Keratinocyte (primary cell): ENCODE data around the gene SCN8A.

Experiments used
- EZH2 ChIP-seq: IDR thresholded peaks from one replicate; pipeline ENCODE4 v1.6.1; 2012; ENCODE audit warnings: inconsistent platforms, mild to moderate bottlenecking, low read length, moderate library complexity
- TF ChIP-seq, protein P1 (sequence below), 3 experiments: IDR thresholded peaks in 1 of 3; conservative IDR thresholded peaks in 1 of 3; optimal IDR thresholded peaks in 1 of 3; 2 replicates in 2 of 3; 3 replicates in 1 of 3; pipeline versions ENCODE3 to v1.5.1; 2011; ENCODE audit warnings: low read length in 3 of 3, mild to moderate bottlenecking in 3 of 3, moderate library complexity in 2 of 3, control low read depth in 1 of 3, inconsistent platforms in 1 of 3; ENCODE audit not compliant: insufficient read depth in 2 of 3; ENCODE audit errors: extremely low read depth in 1 of 3

GRCh38 chr12:51818086-51818485 lies 227.1 kb downstream of the SCN8A start:
- TF ChIP-seq, protein P1, sequence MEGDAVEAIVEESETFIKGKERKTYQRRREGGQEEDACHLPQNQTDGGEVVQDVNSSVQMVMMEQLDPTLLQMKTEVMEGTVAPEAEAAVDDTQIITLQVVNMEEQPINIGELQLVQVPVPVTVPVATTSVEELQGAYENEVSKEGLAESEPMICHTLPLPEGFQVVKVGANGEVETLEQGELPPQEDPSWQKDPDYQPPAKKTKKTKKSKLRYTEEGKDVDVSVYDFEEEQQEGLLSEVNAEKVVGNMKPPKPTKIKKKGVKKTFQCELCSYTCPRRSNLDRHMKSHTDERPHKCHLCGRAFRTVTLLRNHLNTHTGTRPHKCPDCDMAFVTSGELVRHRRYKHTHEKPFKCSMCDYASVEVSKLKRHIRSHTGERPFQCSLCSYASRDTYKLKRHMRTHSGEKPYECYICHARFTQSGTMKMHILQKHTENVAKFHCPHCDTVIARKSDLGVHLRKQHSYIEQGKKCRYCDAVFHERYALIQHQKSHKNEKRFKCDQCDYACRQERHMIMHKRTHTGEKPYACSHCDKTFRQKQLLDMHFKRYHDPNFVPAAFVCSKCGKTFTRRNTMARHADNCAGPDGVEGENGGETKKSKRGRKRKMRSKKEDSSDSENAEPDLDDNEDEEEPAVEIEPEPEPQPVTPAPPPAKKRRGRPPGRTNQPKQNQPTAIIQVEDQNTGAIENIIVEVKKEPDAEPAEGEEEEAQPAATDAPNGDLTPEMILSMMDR (optimal IDR thresholded peaks at IDR 0.05 in 1 of 3, IDR thresholded peaks at IDR 0.05 in 1 of 3, conservative IDR thresholded peaks at IDR 0.05 in 1 of 3; ENCODE audit: extremely low read depth in 1 of 3, insufficient read depth in 2 of 3, low read length in 3 of 3), result no peak
- no peak for TF ChIP-seq EZH2
